ENCODE data around the gene RFPL4AL1. TPM values are rescaled to one million over a fixed set of nuclear protein-coding genes. Genes with fewer than 3 reads are reported as not detected.
"Not testable (repeated sequence)": the region's sequence is repeated elsewhere in the genome, so short reads cannot be mapped to it uniquely, and the experiment has no call there.

RFPL4AL1 gene
- not detected for total RNA-seq

DNA sequence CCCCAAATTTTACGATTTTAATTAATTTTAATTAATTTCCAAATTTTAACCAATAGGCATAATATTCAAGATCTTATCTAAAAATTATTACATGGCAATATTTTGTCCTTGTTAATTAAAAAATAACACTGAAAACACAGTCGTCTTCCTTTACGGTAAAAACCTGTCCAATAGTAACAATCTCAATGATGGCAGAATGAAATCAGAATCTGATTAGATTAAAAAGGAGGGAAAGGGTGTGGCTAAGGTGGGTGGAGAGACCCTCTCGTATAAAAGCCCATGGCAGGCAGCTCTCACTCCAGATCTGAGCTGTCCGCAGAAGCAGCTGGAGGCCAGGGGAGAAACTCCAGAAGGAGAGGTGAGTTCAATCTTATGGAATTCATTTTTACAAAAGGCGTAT lies at the start of gene RFPL4AL1:
Gene RFPL4AL1, plus strand, starts transcription at position 301 of the 400 bp plus-strand sequence. CDS start 2,687 bp downstream, outside the sequence.
- H3K4me3 ChIP-seq (ENCODE audit: low read depth, poor library complexity, severe bottlenecking); intact Hi-C loops (cut with DNase I; ENCODE audit: low total_unique reads); DNase-seq (ENCODE audit: low spot score in 2 of 2): not testable (repeated sequence)
- 80 to 81% methylated on average over 5 to 6 of the region's 6 CpGs for WGBS, 2 donors

DNA sequence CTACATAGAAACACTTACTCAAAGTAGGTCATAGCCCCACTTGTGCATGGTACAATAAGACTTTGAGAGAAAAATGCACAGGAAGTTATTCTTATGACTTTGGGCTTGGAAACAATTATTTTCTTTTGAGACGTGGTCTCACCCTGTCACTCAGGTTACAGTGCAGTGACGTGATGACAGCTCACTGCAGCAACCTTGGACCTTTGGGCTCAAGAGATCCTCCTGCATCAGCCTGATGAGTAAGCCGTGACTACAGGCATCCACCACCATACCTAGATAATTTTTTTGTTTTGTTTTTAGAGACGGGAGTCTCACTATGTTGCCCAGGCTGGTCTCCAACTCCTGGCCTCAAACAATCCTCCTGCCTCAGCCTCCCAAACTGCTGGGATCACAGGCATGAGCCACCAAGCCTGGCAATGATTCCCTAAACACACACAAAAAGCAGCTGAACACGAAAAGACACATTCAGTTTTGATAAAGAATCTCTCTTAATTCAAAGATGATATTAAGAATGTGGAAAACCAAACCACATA lies 48.6 kb upstream of the RFPL4AL1 start:
- WGBS, 2 donors, result 67 to 70% methylated on average over 5 of the region's 5 CpGs
- intact Hi-C loops (cut with DNase I; ENCODE audit: low total_unique reads), result no loop called here
- no peak for DNase-seq (ENCODE audit: low spot score in 2 of 2)
- TF ChIP-seq, protein P1, sequence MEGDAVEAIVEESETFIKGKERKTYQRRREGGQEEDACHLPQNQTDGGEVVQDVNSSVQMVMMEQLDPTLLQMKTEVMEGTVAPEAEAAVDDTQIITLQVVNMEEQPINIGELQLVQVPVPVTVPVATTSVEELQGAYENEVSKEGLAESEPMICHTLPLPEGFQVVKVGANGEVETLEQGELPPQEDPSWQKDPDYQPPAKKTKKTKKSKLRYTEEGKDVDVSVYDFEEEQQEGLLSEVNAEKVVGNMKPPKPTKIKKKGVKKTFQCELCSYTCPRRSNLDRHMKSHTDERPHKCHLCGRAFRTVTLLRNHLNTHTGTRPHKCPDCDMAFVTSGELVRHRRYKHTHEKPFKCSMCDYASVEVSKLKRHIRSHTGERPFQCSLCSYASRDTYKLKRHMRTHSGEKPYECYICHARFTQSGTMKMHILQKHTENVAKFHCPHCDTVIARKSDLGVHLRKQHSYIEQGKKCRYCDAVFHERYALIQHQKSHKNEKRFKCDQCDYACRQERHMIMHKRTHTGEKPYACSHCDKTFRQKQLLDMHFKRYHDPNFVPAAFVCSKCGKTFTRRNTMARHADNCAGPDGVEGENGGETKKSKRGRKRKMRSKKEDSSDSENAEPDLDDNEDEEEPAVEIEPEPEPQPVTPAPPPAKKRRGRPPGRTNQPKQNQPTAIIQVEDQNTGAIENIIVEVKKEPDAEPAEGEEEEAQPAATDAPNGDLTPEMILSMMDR (IDR thresholded peaks at IDR 0.05), result no peak
- no peak for TF ChIP-seq POLR2A (IDR thresholded peaks at IDR 0.05)
- no peak overlapping the region for H3K4me3 ChIP-seq (ENCODE audit: low read depth, poor library complexity, severe bottlenecking)

DNA sequence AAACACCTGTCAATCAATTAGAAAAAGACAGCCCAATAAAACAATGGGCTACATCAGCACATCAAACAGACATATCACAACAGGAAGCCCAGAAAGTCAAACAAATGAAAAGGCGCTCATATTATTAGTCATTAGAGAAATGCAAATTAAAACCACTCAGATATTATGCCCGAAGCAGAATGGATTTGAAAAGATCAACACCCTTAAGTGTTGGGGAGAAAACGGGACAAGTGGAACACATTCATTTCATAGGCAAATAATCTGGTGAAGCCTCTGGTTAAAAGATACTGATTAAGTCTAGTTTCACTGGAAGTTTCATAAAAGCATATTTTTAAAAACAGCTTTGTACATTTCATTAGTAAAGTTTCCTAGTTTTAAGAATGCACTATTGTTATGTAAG lies 48.1 kb upstream of the RFPL4AL1 start:
- no peak overlapping the region for H3K4me3 ChIP-seq (ENCODE audit: low read depth, poor library complexity, severe bottlenecking)
- WGBS, 2 donors, result 80 to 86% methylated on average over 3 of the region's 3 CpGs
- DNase-seq (ENCODE audit: low spot score in 2 of 2), result no peak
- TF ChIP-seq POLR2A (IDR thresholded peaks at IDR 0.05), result no peak
- TF ChIP-seq, protein P1 (IDR thresholded peaks at IDR 0.05), result no peak
- intact Hi-C loops (cut with DNase I; ENCODE audit: low total_unique reads), result no loop called here

DNA sequence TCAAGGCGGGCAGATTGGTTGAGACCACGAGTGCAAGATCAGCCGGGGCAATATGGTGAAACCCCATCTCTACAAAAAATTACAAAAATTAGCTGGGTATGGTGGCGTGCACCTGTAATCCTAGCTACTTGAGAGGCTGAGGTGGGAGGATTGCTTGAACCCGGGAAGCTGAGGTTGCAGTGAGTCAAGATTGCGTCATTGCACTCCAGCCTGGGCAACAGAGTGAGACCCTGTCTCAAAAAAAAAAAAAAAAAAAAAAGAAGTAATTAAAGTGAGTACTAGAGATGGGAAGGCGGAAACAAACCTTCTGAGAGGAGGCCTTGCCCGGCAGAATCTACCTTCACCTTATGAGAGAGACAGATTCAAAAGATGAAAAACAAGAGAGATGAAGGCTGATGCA lies 45.4 kb upstream of the RFPL4AL1 start:
- no peak for DNase-seq (ENCODE audit: low spot score in 2 of 2)
- TF ChIP-seq, protein P1 (IDR thresholded peaks at IDR 0.05), result no peak
- no peak for TF ChIP-seq POLR2A (IDR thresholded peaks at IDR 0.05)
- H3K4me3 ChIP-seq (ENCODE audit: low read depth, poor library complexity, severe bottlenecking), result no peak overlapping the region
- intact Hi-C loops (cut with DNase I; ENCODE audit: low total_unique reads), result no loop called here
- WGBS, 2 donors, result 82 to 88% methylated on average over 8 of the region's 8 CpGs

DNA sequence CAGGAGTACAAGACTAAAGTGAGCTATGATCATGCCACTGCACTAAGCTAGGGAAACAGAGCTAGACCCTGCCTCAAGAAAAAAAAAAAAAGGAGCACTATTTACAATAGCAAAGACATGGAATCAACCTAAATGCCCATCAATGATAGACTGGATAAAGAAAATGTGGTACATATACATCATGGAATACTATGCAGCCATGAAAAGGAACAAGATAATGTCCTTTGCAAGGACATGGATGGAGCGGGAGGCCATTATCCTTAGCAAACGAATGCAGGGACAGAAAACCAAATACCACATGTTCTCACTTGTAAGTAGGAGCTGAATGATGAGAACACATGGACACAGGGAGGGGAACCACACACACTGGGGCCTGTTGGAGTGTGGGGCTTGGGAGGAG lies 38.5 kb upstream of the RFPL4AL1 start:
- DNase-seq (ENCODE audit: low spot score in 2 of 2); H3K4me3 ChIP-seq (ENCODE audit: low read depth, poor library complexity, severe bottlenecking); intact Hi-C loops (cut with DNase I; ENCODE audit: low total_unique reads): not testable (repeated sequence)
- 78 to 80% methylated on average over 2 of the region's 2 CpGs for WGBS, 2 donors

DNA sequence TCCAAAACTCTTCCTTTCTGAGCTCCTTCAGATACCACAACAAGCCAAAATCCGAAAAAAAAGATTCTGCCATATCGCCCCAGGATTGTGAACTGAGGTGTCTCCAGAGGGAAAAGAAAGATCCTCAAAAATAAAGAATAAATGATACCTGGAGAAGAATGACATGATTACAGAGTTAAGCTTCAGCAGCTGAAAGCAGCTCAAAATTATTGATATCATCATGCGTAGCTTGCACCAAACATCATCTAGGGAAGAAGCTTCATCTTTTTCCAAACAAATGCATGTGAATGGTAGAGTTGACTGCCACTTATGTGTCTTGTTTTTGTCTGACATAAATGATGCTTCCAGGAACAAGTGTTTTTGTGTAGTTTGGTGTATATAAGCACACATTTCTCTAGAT lies 30.6 kb upstream of the RFPL4AL1 start, which contains the start of gene NLRP9:
Gene NLRP9, minus strand, starts transcription at position 101 of the 400 bp plus-strand sequence. Its CDS starts 28 bp downstream, at position 73.
- WGBS, 2 donors, result 86 to 92% methylated on average over 3 of the region's 3 CpGs
- H3K4me3 ChIP-seq (ENCODE audit: low read depth, poor library complexity, severe bottlenecking), result no peak within 1 kb of the TSS
- no peak for DNase-seq (ENCODE audit: low spot score in 2 of 2)
- TF ChIP-seq, protein P1 (IDR thresholded peaks at IDR 0.05), result no peak
- TF ChIP-seq POLR2A (IDR thresholded peaks at IDR 0.05), result no peak
- intact Hi-C loops (cut with DNase I; ENCODE audit: low total_unique reads), result no loop called here

DNA sequence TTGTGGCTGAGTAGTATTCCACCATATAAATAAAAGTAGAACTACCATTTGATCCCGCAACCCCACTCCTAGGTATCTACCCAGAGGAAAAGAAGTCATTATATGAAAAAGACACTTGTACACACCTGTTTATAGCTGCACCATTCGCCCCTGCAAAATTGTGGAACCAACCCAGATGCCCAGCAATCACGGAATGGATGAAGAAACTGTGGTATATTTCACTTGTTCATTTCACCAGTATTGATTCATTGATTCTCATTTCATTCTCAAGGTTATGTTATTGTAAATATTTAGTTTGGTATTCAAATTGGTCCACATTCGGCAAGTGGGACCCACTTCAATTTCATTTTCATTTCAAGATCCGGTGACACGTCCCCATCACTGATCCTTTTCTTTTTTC lies 18.2 kb upstream of the RFPL4AL1 start:
- intact Hi-C loops (cut with DNase I; ENCODE audit: low total_unique reads), result no loop called here
- TF ChIP-seq, protein P1 (IDR thresholded peaks at IDR 0.05), result no peak
- no peak for TF ChIP-seq POLR2A (IDR thresholded peaks at IDR 0.05)
- WGBS, 2 donors, result 82 to 89% methylated on average over 6 of the region's 6 CpGs
- no peak overlapping the region for H3K4me3 ChIP-seq (ENCODE audit: low read depth, poor library complexity, severe bottlenecking)
- DNase-seq (ENCODE audit: low spot score in 2 of 2), result no peak

Measured in lower leg skin (tissue), 4 donors.